Epithelial cell of esophagus (primary cell): ENCODE results near the gene SFTPB.

Experiments
- DNase-seq: peaks from one replicate; pipeline ENCODE4 v3.0.0; 2010; ENCODE audit warnings: low read depth
- H3K4me3 ChIP-seq: 2 replicates; pipeline ENCODE4 v1.5.1; 2011; ENCODE audit warnings: mild to moderate bottlenecking, low read length, control low read depth
- CTCF ChIP-seq: IDR thresholded peaks from 2 replicates; pipeline ENCODE4 v1.5.1; 2011; ENCODE audit warnings: low read depth, mild to moderate bottlenecking, low read length, control low read depth, inconsistent platforms; ENCODE audit not compliant: insufficient read depth; ENCODE audit errors: missing control alignments

SFTPB gene

GRCh38 chr2:85695691-85696668 is 28.0 kb upstream of the SFTPB start:
- no peak for DNase-seq
- H3K4me3 ChIP-seq: no peak overlapping the region
- no peak for TF ChIP-seq CTCF

- no peak overlapping the region for H3K4me3 ChIP-seq
These were observed 27.1 kb upstream of the SFTPB start for GRCh38 chr2:85695121-85695520.

GRCh38 chr2:85694052-85695025 is 26.3 kb upstream of the SFTPB start, which contains the start of gene GNLY:
GNLY (plus strand) TSS chr2:85694358; CDS start chr2:85694419, 61 bp downstream.
- TF ChIP-seq CTCF: no peak
- DNase-seq: no peak
- H3K4me3 ChIP-seq: no peak within 1 kb of the TSS

More at GRCh38 chr2:85695121-85695520, 27.1 kb upstream of the SFTPB start:
- no peak for TF ChIP-seq CTCF
- DNase-seq: no peak

GRCh38 chr2:85692039-85692645 is 24.1 kb upstream of the SFTPB start:
- DNase-seq: no peak
- no peak for TF ChIP-seq CTCF
- no peak overlapping the region for H3K4me3 ChIP-seq

GRCh38 chr2:85690932-85691331 is 22.9 kb upstream of the SFTPB start:
- H3K4me3 ChIP-seq: no peak overlapping the region
- DNase-seq: no peak
- TF ChIP-seq CTCF: no peak

GRCh38 chr2:85684806-85685205 is 16.8 kb upstream of the SFTPB start:
- no peak for TF ChIP-seq CTCF

More at GRCh38 chr2:85684806-85685205, 16.8 kb upstream of the SFTPB start:
- no peak for DNase-seq
- no peak overlapping the region for H3K4me3 ChIP-seq
